ENCODE measurements around the gene POLR1A. TPM values are rescaled to one million over a fixed set of nuclear protein-coding genes. Genes with fewer than 3 reads are reported as not detected.
A peak's percentile ranks its signal among the peaks of the same experiment; 100 is the strongest.

The POLR1A gene
- total RNA-seq, 1 donor: 33.7 TPM

DNA sequence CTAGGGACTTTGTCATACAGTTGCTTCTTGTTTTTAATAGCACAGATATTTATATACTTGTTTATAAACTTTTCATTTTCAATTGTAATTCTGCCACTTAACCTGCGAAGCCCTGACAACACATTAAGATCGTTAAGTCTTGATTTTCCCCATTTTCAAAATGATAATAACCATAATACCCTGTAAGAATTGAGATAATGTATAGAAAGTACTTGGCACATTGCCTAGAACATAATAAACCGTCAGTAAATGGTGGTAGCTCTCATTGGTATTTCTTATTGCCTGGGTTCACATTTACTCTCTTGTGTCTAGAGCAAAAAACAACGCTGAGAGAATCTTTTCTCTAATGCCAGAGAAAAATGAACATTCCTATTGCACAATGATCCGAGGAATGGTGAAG lies 19.0 kb upstream of the POLR1A start:
- no peak for TF ChIP-seq CTCF (IDR thresholded peaks at IDR 0.05; ENCODE audit: insufficient read depth, low read depth, low read length)
- no peak overlapping the region for H3K4me3 ChIP-seq (ENCODE audit: low read depth, low read length)
- no peak for DNase-seq (ENCODE audit: low read depth)

DNA sequence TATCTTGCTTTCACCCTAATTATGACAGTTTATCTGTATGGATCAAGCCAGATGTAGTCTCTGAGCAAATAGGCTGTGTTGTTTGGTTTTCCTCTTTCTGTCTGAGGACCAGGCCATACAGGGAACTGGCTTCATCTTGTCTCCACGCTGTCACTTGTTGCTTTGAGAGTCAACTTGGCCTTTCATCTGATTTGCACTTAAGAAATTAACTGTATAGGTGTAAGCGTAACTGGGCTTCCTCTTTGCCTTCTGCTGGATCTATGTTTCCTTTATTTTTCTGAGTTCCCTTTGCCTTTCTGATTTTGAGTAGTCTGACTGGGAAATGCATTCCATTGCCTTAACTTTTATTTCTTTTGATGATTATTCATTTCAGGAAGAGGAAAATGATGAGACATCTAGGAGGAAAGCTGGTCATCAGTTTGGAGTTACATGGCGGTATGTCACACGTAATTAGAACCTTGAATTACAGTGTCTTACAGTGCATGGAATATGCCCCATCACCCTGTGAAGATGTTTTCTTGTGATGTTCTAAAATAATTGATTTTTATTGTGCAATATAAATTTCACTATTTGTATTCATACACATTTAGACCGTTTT lies 17.7 kb upstream of the POLR1A start:
- DNase-seq (ENCODE audit: low read depth): no peak
- no peak overlapping the region for H3K4me3 ChIP-seq (ENCODE audit: low read depth, low read length)
- TF ChIP-seq CTCF (IDR thresholded peaks at IDR 0.05; ENCODE audit: insufficient read depth, low read depth, low read length): no peak

- no peak for TF ChIP-seq CTCF (IDR thresholded peaks at IDR 0.05; ENCODE audit: insufficient read depth, low read depth, low read length)
- H3K4me3 ChIP-seq (ENCODE audit: low read depth, low read length): no peak overlapping the region
- no peak for DNase-seq (ENCODE audit: low read depth)
Measured at GRCh38 chr2:86118130-86118529, 12.4 kb upstream of the POLR1A start.

DNA sequence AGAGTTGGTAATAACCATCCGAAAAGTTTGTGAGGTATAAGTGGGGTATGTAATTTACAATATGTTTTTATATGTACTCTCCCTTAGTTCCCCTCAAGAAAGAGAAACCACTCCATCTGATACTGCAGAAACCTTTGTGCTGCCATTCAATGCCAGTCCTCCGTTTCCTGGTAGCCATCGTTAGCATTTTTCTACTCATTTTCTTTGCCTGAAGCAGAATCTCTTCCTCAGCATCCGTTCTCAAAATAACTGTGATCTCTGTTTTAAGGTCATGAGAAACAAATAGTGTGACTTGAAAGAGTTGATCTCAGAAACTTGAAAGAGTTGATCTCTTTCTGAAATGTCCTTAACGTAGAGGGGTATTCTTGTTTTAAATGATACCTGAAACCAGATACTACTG lies 1.3 kb upstream of the POLR1A start:
- H3K4me3 ChIP-seq (ENCODE audit: low read depth, low read length): peak overlapping the region; percentile 80
- peak; percentile 2 for DNase-seq (ENCODE audit: low read depth)
- TF ChIP-seq CTCF (IDR thresholded peaks at IDR 0.05; ENCODE audit: insufficient read depth, low read depth, low read length): no peak

DNA sequence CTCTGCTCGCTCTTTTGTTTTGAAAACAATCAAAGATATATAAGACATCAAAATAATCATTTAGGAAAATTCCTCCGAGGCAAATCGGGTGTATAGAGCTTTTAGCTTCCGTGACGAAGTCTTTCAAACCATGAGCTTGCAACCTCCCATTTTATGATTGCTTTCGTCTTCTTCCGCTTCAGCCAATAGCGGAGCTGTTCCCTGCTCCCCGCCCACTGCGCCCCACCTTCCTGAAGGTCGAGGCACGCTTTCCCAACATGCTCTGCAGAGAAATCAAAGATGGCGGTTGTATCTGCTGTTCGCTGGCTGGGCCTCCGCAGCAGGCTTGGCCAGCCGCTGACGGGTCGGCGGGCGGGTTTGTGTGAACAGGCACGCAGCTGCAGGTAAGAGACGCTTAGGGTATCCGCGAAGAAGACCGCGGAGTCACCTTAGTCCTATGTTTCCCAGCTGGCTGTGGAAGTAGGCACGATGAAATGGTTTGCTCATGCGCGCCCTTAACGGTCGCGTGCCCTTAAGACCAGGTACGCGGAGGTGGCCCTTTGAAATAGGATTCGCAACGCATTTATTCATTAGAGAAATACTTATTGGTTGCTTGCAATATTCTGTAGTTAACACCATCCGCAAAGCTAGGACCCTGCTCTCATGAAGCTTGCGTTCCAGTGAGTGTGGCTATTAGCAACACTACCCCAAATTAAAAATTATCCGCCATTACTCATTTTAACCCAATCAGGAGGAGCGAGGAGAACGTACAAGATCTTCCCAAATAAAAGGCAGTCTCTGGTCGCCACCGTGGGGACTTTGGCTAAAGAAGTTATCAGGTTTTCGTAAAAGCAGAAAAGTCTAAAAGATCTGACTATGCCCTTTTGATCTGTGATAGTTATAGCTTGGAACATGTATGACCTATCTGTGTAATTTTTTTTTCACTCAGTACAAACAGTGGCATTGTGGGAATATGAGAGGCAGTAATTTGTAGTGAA lies 571 bp upstream of the POLR1A start, which contains the start of gene PTCD3:
Gene PTCD3 (plus strand): TSS at position 267 of the 977 bp plus-strand sequence. CDS start 13 bp downstream, at position 280.
- no peak for TF ChIP-seq CTCF (IDR thresholded peaks at IDR 0.05; ENCODE audit: insufficient read depth, low read depth, low read length)
- H3K4me3 ChIP-seq (ENCODE audit: low read depth, low read length): peak within 1 kb of the TSS; percentile 80
- DNase-seq (ENCODE audit: low read depth): peak; percentile 97

GRCh38 chr2:86102157-86102556 lies 3.5 kb downstream of the POLR1A start:
- no peak overlapping the region for H3K4me3 ChIP-seq (ENCODE audit: low read depth, low read length)
- no peak for TF ChIP-seq CTCF (IDR thresholded peaks at IDR 0.05; ENCODE audit: insufficient read depth, low read depth, low read length)
- no peak for DNase-seq (ENCODE audit: low read depth)

Measured in fibroblast of villous mesenchyme (primary cell).